K562 (cell line): ENCODE measurements around the gene KCTD16. TPM values are rescaled to one million over a fixed set of nuclear protein-coding genes. Genes with fewer than 3 reads are reported as not detected.

Experiments
- ATAC-seq: fragments of 200-7000 bp; cut with Tn5 transposase; 3 replicates; pipeline ENCODE4 v1.9.1; 2020; ENCODE audit warnings: moderate library complexity
- BruUV-seq: library from RNA; stranded (reverse); fragments of 400-500 nt; replicated peaks from 2 replicates; lab custom pipeline; 2021; lab: Mats Ljungman, UMichigan
- CTCF ChIA-PET: fragments of 300-600 bp; formaldehyde crosslinking; extraction: SDS; loops from one replicate; lab custom pipeline; 2021; ENCODE audit warnings: low intra/inter-chr PET ratio; lab: Yijun Ruan, JAX
- POLR2A ChIA-PET: fragments of 300-600, 350-650 bp; sonication (Branson Sonifier 250); formaldehyde crosslinking; extraction: SDS; loops from one replicate; lab custom pipeline; 2021; ENCODE audit warnings: antibody characterized with exemption, inconsistent platforms; lab: Yijun Ruan, JAX
- DNase-seq, 4 experiments: peaks; one replicate each; pipeline versions ENCODE4 v3.0.0 to v3.0.0-alpha.2; 2011 to 2018; ENCODE audit warnings: low spot score in 3 of 4, mixed read lengths in 3 of 4; ENCODE audit errors: extremely low read depth in 1 of 4
- FAIRE-seq: peaks from 2 replicates; lab custom pipeline; 2011; peaks lifted over from hg19 to GRCh38; lab: Jason Lieb, UNC
- H2AFZ ChIP-seq: 2 replicates; pipeline ENCODE4 v1.6.0; 2011; ENCODE audit warnings: low read depth, low read length, control low read depth, inconsistent platforms
- H3K27ac ChIP-seq: fragments of 200-600 bp; 3 replicates; pipeline ENCODE4 v1.8.0; 2011; ENCODE audit warnings: low read depth, mild to moderate bottlenecking, control low read depth, inconsistent platforms, low read length, moderate library complexity, mixed read lengths; ENCODE audit errors: extremely low read depth
- H3K27me3 ChIP-seq, 2 experiments: fragments of 300-600 bp in 1 of 2; 2 replicates in 1 of 2; 3 replicates in 1 of 2; pipeline versions ENCODE4 v1.6.0 to v1.8.0; 2011; ENCODE audit warnings: inconsistent platforms in 2 of 2, low read length in 2 of 2, mild to moderate bottlenecking in 1 of 2, mixed read lengths in 1 of 2, moderate library complexity in 1 of 2; ENCODE audit not compliant: control insufficient read depth in 2 of 2, insufficient read depth in 2 of 2
- H3K36me3 ChIP-seq: fragments of 300-600 bp; 3 replicates; pipeline ENCODE4 v1.8.0; 2011; ENCODE audit warnings: mild to moderate bottlenecking, low read length, inconsistent platforms; ENCODE audit not compliant: control insufficient read depth, insufficient read depth
- H3K4me1 ChIP-seq, 2 experiments: fragments of 200-600 bp in 1 of 2; replicated peaks in 1 of 2; 2 replicates in 1 of 2; 3 replicates in 1 of 2; pipeline versions ENCODE4 v1.5.1 to v1.8.0; 2011; ENCODE audit warnings: inconsistent platforms in 2 of 2, low read length in 2 of 2, mild to moderate bottlenecking in 1 of 2, mixed read lengths in 1 of 2, moderate library complexity in 1 of 2; ENCODE audit not compliant: control insufficient read depth in 2 of 2, insufficient read depth in 2 of 2
- H3K4me2 ChIP-seq: 2 replicates; pipeline ENCODE4 v1.6.1; 2011; ENCODE audit warnings: low read length, control low read depth, inconsistent platforms, mixed read lengths; ENCODE audit not compliant: insufficient read depth
- H3K4me3 ChIP-seq: fragments of 200-600 bp; sonication (generic), shearing (Covaris generic); 2 replicates; pipeline ENCODE4 v1.5.1; 2016; ENCODE audit warnings: control low read depth, inconsistent platforms
- H3K79me2 ChIP-seq: fragments of 200-600 bp; 3 replicates; pipeline ENCODE4 v1.8.0; 2011; ENCODE audit warnings: low read length, inconsistent platforms; ENCODE audit not compliant: control insufficient read depth, insufficient read depth
- H3K9ac ChIP-seq, 2 experiments: 2 replicates each; pipeline versions ENCODE4 v1.6.0 to v1.6.1; 2011; ENCODE audit warnings: low read depth in 2 of 2, low read length in 2 of 2, control low read depth in 1 of 2, inconsistent platforms in 1 of 2, mild to moderate bottlenecking in 1 of 2, mixed read lengths in 1 of 2; ENCODE audit not compliant: insufficient read depth in 1 of 2
- H3K9me1 ChIP-seq: one replicate; pipeline ENCODE4 v1.6.0; 2011; ENCODE audit warnings: inconsistent platforms, mild to moderate bottlenecking, low read length, moderate library complexity; ENCODE audit not compliant: control insufficient read depth, insufficient read depth
- H3K9me3 ChIP-seq: replicated peaks from 2 replicates; pipeline ENCODE4 v1.5.1; 2011; ENCODE audit warnings: low read depth, low read length, inconsistent platforms; ENCODE audit not compliant: control insufficient read depth, insufficient read depth
- H4K20me1 ChIP-seq: replicated peaks from 2 replicates; pipeline ENCODE4 v1.6.1; 2011; ENCODE audit warnings: low read length, inconsistent platforms, mixed read lengths; ENCODE audit not compliant: control insufficient read depth, insufficient read depth
- ARID1B ChIP-seq: fragments of 450-650 bp; IDR thresholded peaks from 2 replicates; pipeline ENCODE4 v1.6.1; 2016; ENCODE audit warnings: antibody characterized with exemption, mild to moderate bottlenecking, inconsistent platforms
- ATF7 ChIP-seq: fragments of 450-650 bp; IDR thresholded peaks from 2 replicates; pipeline ENCODE4 v1.7.1; 2014; ENCODE audit warnings: mild to moderate bottlenecking, moderate library complexity
- BRD4 ChIP-seq: fragments of 200-600 bp; sonication (generic); IDR thresholded peaks from 2 replicates; pipeline ENCODE4 v1.6.1; 2017; ENCODE audit warnings: inconsistent platforms
- FOXJ3 ChIP-seq: sonication (generic); formaldehyde crosslinking; IDR thresholded peaks from 2 replicates; pipeline ENCODE4 v1.4.0; 2020; ENCODE audit warnings: mild to moderate bottlenecking, missing genetic modification reagents
- GABPB1 ChIP-seq: sonication (generic); formaldehyde crosslinking; IDR thresholded peaks from 2 replicates; pipeline ENCODE4 v1.8.0; 2022; ENCODE audit warnings: mild to moderate bottlenecking, missing genetic modification reagents
- GATAD2B ChIP-seq: fragments of 450-650 bp; IDR thresholded peaks from 2 replicates; pipeline ENCODE4 v1.6.1; 2017; ENCODE audit warnings: mild to moderate bottlenecking, borderline replicate concordance
- MEIS2 ChIP-seq: fragments of 450-650 bp; IDR thresholded peaks from 2 replicates; pipeline ENCODE4 v1.6.1; 2014; ENCODE audit warnings: mild to moderate bottlenecking; ENCODE audit not compliant: partially characterized antibody
- TAF9B ChIP-seq: fragments of 450-650 bp; IDR thresholded peaks from 2 replicates; pipeline ENCODE4 v1.6.1; 2018; ENCODE audit warnings: mild to moderate bottlenecking; ENCODE audit not compliant: partially characterized antibody
- ZNF408 ChIP-seq: fragments of 250-450 bp; sonication (Bioruptor Pico); IDR thresholded peaks from 2 replicates; pipeline ENCODE4 v1.4.0; 2020; ENCODE audit warnings: low read depth, mild to moderate bottlenecking, moderate library complexity
- ZNF445 ChIP-seq: fragments of 250-450 bp; sonication (Bioruptor Pico); IDR thresholded peaks from 2 replicates; pipeline ENCODE4 v1.4.0; 2020; ENCODE audit warnings: low read depth, mild to moderate bottlenecking, moderate library complexity
- WGBS: fragments of 100-300 bp; shearing (Covaris generic); methylation state at CpG from one replicate; pipeline ENCODE4 v1.1.6; 2016; ENCODE audit warnings: low coverage, mixed read lengths; ENCODE audit not compliant: insufficient coverage; ENCODE audit errors: missing lambda C conversion rate; 5-methylcytosine and 5-hydroxymethylcytosine counted together
- in situ Hi-C: fragments of 300-500 bp; cut with MboI; formaldehyde crosslinking; loops from 4 replicates; pipeline ENCODE4 v1.15.0; 2018; ENCODE audit warnings: inconsistent platforms, mixed read lengths
- intact Hi-C: fragments of 100-400 bp; cut with micrococcal nuclease; formaldehyde crosslinking; loops from 2 replicates; pipeline ENCODE4 v1.14.2; 2022
- polyA plus RNA-seq, 8 experiments: library from polyadenylated mRNA; depleted of rRNA in 4 of 8; stranded (reverse) in 5 of 8; unstranded in 3 of 8; fragments of >200 nt; fragmentation: Nextera tagmentation in 2 of 8; fragmentation: Illumina TruSeq in 1 of 8; extraction: Ambion mirVana in 2 of 8; extraction: Trizol in 1 of 8; gene quantifications; 2 replicates each; pipeline versions ENCODE4 v1.2.1 to v1.2.3, GENCODE V29; 2011 to 2014; ENCODE audit warnings: inconsistent platforms in 1 of 8, missing spikeins in 1 of 8
- total RNA-seq, 7 experiments: library from RNA; depleted of rRNA in 6 of 7; stranded (reverse); fragments of >200 nt in 6 of 7; fragmentation: Illumina TruSeq in 2 of 7; extraction: Trizol in 2 of 7; gene quantifications; 2 replicates each; pipeline versions ENCODE4 v1.2.1 to v1.2.3, GENCODE V29; 2011 to 2021; ENCODE audit warnings: low replicate concordance in 1 of 7
- TF ChIP-seq, protein P1 (sequence below): fragments of 150-350 bp; conservative IDR thresholded peaks from 2 replicates; pipeline ENCODE4 v1.6.1; 2014; ENCODE audit warnings: low read length
- TF ChIP-seq, protein P2 (sequence below): sonication (generic); formaldehyde crosslinking; IDR thresholded peaks from 2 replicates; pipeline ENCODE4 v1.8.1; 2023; ENCODE audit warnings: mild to moderate bottlenecking, missing genetic modification reagents
- TF ChIP-seq, protein P3 (sequence below): fragments of 150-350 bp; IDR thresholded peaks from 2 replicates; pipeline ENCODE4 v1.6.1; 2014; ENCODE audit warnings: low read depth, mild to moderate bottlenecking, low read length, borderline replicate concordance

KCTD16 gene
- total and polyA plus RNA-seq, 9 of the 15 experiments (the other 6 are each of a cell fraction or from before 2014, with no cell fraction given): 0.04 TPM; not detected in 8

DNA sequence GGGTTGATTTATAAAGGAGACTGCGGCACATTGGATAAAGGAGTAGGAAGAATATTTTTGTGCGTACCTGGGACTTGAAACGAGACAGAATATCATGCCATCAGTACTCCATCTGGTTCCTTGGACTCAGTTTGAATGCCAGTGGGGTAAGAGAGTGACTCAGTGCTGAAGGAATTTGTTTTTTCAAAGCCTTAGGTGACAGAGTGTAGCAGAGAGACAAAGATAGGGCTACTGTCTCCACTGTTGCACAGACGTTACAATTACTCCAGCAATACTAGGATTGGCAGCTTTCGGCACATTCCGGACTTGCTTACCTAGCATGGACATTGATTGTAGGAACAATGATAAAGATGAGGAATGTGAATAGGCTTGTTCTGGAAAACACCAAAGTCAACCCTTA is 250.7 kb downstream of the KCTD16 start:
- no peak overlapping the region for H3K4me2 ChIP-seq
- in situ Hi-C loops: no loop called here
- no peaks in the 10 kb centered on the region for H4K20me1 ChIP-seq
- no peak overlapping the region for H2AFZ ChIP-seq
- FAIRE-seq (no peak), ATAC-seq (no peak)
- H3K9me1 ChIP-seq: no peaks in the 10 kb centered on the region
- ChIA-PET POLR2A (no interaction called here), CTCF (no interaction called here)
- intact Hi-C loops: no loop called here
- WGBS: 0% methylated on average over 6 of the region's 6 CpGs
- no peaks in the 10 kb centered on the region for H3K79me2 ChIP-seq
- no peaks in the 10 kb centered on the region for H3K9me3 ChIP-seq
- no peak overlapping the region for H3K9ac ChIP-seq
- no peak overlapping the region for H3K27ac ChIP-seq
- no peaks in the 10 kb centered on the region for H3K36me3 ChIP-seq
- BruUV-seq: no TSS peak
- no peak overlapping the region for H3K4me3 ChIP-seq
- H3K27me3 ChIP-seq: no peaks in the 10 kb centered on the region
- TF ChIP-seq BRD4 (no peak), ZNF445 (CRISPR knock-in tag) (no peak), GATAD2B (no peak), TAF9B (no peak), MEIS2 (no peak), FOXJ3 (CRISPR knock-in tag) (no peak), ZNF408 (no peak), ATF7 (no peak), GABPB1 (CRISPR knock-in tag) (no peak), ARID1B (no peak)
- TF ChIP-seq, protein P1, sequence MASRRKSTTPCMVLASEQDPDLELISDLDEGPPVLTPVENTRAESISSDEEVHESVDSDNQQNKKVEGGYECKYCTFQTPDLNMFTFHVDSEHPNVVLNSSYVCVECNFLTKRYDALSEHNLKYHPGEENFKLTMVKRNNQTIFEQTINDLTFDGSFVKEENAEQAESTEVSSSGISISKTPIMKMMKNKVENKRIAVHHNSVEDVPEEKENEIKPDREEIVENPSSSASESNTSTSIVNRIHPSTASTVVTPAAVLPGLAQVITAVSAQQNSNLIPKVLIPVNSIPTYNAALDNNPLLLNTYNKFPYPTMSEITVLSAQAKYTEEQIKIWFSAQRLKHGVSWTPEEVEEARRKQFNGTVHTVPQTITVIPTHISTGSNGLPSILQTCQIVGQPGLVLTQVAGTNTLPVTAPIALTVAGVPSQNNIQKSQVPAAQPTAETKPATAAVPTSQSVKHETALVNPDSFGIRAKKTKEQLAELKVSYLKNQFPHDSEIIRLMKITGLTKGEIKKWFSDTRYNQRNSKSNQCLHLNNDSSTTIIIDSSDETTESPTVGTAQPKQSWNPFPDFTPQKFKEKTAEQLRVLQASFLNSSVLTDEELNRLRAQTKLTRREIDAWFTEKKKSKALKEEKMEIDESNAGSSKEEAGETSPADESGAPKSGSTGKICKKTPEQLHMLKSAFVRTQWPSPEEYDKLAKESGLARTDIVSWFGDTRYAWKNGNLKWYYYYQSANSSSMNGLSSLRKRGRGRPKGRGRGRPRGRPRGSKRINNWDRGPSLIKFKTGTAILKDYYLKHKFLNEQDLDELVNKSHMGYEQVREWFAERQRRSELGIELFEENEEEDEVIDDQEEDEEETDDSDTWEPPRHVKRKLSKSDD: no peak
- TF ChIP-seq, protein P2, sequence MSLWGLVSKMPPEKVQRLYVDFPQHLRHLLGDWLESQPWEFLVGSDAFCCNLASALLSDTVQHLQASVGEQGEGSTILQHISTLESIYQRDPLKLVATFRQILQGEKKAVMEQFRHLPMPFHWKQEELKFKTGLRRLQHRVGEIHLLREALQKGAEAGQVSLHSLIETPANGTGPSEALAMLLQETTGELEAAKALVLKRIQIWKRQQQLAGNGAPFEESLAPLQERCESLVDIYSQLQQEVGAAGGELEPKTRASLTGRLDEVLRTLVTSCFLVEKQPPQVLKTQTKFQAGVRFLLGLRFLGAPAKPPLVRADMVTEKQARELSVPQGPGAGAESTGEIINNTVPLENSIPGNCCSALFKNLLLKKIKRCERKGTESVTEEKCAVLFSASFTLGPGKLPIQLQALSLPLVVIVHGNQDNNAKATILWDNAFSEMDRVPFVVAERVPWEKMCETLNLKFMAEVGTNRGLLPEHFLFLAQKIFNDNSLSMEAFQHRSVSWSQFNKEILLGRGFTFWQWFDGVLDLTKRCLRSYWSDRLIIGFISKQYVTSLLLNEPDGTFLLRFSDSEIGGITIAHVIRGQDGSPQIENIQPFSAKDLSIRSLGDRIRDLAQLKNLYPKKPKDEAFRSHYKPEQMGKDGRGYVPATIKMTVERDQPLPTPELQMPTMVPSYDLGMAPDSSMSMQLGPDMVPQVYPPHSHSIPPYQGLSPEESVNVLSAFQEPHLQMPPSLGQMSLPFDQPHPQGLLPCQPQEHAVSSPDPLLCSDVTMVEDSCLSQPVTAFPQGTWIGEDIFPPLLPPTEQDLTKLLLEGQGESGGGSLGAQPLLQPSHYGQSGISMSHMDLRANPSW: no peak
- TF ChIP-seq, protein P3, sequence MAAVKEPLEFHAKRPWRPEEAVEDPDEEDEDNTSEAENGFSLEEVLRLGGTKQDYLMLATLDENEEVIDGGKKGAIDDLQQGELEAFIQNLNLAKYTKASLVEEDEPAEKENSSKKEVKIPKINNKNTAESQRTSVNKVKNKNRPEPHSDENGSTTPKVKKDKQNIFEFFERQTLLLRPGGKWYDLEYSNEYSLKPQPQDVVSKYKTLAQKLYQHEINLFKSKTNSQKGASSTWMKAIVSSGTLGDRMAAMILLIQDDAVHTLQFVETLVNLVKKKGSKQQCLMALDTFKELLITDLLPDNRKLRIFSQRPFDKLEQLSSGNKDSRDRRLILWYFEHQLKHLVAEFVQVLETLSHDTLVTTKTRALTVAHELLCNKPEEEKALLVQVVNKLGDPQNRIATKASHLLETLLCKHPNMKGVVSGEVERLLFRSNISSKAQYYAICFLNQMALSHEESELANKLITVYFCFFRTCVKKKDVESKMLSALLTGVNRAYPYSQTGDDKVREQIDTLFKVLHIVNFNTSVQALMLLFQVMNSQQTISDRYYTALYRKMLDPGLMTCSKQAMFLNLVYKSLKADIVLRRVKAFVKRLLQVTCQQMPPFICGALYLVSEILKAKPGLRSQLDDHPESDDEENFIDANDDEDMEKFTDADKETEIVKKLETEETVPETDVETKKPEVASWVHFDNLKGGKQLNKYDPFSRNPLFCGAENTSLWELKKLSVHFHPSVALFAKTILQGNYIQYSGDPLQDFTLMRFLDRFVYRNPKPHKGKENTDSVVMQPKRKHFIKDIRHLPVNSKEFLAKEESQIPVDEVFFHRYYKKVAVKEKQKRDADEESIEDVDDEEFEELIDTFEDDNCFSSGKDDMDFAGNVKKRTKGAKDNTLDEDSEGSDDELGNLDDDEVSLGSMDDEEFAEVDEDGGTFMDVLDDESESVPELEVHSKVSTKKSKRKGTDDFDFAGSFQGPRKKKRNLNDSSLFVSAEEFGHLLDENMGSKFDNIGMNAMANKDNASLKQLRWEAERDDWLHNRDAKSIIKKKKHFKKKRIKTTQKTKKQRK: no peak
- TF ChIP-seq, all 486 proteins: peak for 0
- DNase-seq: no peak
- H3K4me1 ChIP-seq: no peaks in the 10 kb centered on the region
